Measurements from ENCODE around the gene VPS25.
"Not testable (repeated sequence)": the region's sequence is repeated elsewhere in the genome, so short reads cannot be mapped to it uniquely, and the experiment has no call there.

Gene VPS25

GRCh38 chr17:42773290-42774035 is at the start of gene VPS25:
TSS of gene VPS25 (plus strand) at chr17:42773449. CDS start at chr17:42773476, 27 bp downstream.
- DNase-seq: peak; percentile 56

- no peak for DNase-seq
These were observed 49.6 kb upstream of the VPS25 start for GRCh38 chr17:42723636-42724035.

- DNase-seq: no peak
These were observed 48.1 kb upstream of the VPS25 start for GRCh38 chr17:42725143-42725542.

- DNase-seq: no peak
These were observed 32.5 kb upstream of the VPS25 start for GRCh38 chr17:42740699-42741098.

- not testable (repeated sequence) for DNase-seq
These were observed 30.3 kb upstream of the VPS25 start for GRCh38 chr17:42742916-42743315.

- no peak for DNase-seq
These were observed 29.5 kb upstream of the VPS25 start for GRCh38 chr17:42743595-42744282.

- peak; percentile 81 for DNase-seq
These were observed 28.9 kb upstream of the VPS25 start for GRCh38 chr17:42744283-42744805.

GRCh38 chr17:42744806-42745617 is 28.2 kb upstream of the VPS25 start, which contains the start of gene EZH1:
TSS of gene EZH1 (minus strand) at chr17:42745040. CDS start at chr17:42728941, 16,099 bp downstream.
- DNase-seq: peak; percentile 89

GRCh38 chr17:42748202-42748907 is 24.9 kb upstream of the VPS25 start:
- no peak for DNase-seq

- no peak for DNase-seq
These were observed 24.1 kb upstream of the VPS25 start for GRCh38 chr17:42748908-42749798.

- DNase-seq: no peak
These were observed 22.4 kb upstream of the VPS25 start for GRCh38 chr17:42750739-42751344.

GRCh38 chr17:42751628-42752027 is 21.6 kb upstream of the VPS25 start:
- no peak for DNase-seq

- DNase-seq: no peak
These were observed 18.5 kb upstream of the VPS25 start for GRCh38 chr17:42754782-42755181.

GRCh38 chr17:42759982-42760651 is 13.1 kb upstream of the VPS25 start:
- DNase-seq: no peak

GRCh38 chr17:42760652-42761581 is 12.3 kb upstream of the VPS25 start, which contains the start of gene RAMP2:
TSS of gene RAMP2 (plus strand) at chr17:42761227. CDS start at chr17:42761262, 35 bp downstream.
- DNase-seq: no peak

- DNase-seq: no peak
These were observed 11.6 kb upstream of the VPS25 start for GRCh38 chr17:42761638-42762037.

- no peak for DNase-seq
These were observed 7.1 kb upstream of the VPS25 start for GRCh38 chr17:42766124-42766523.

- no peak for DNase-seq
These were observed 5.7 kb upstream of the VPS25 start for GRCh38 chr17:42767512-42767911.

- DNase-seq: not testable (repeated sequence)
These were observed 5.2 kb upstream of the VPS25 start for GRCh38 chr17:42768006-42768405.

All from NK-92 treated with Interleukin-12 subunit alpha and Interleukin-12 subunit beta, amount 100 ng/mL, for 24 hours (cell line).